ENCODE data around the gene OSBP.

- TF ChIP-seq POLR2AphosphoS5 (IDR thresholded peaks at IDR 0.05) (no peak), CTCF (IDR thresholded peaks at IDR 0.05) (no peak), EP300 (IDR thresholded peaks at IDR 0.05) (no peak), POLR2A (IDR thresholded peaks at IDR 0.05) (no peak)
Measured at GRCh38 chr11:59544869-59545178, 70.8 kb downstream of the OSBP start.
